ENCODE data around the gene FMN1.

- TF ChIP-seq CTCF (IDR thresholded peaks at IDR 0.05) (no peak), JUN (IDR thresholded peaks at IDR 0.05) (no peak), MAX (IDR thresholded peaks at IDR 0.05) (no peak), PBX3 (IDR thresholded peaks at IDR 0.05) (no peak)
Measured at GRCh38 chr15:32893421-32893820, 301.1 kb downstream of the FMN1 start.

All from A549 (cell line).